Uterus (tissue), 2 donors: ENCODE measurements around the gene OXSM.

Source experiments
- POLR2A ChIP-seq, 2 donors: fragments of 450-650 bp; IDR thresholded peaks; one replicate each; pipeline ENCODE4 v1.6.1; 2016; ENCODE audit warnings: antibody characterized with exemption in 2 of 2, mild to moderate bottlenecking in 1 of 2, moderate library complexity in 1 of 2
- TF ChIP-seq, protein P1 (sequence below), 4 experiments: fragments of 200-600 bp in 2 of 4; fragments of 450-650 bp in 2 of 4; sonication (generic) in 2 of 4; IDR thresholded peaks; one replicate each; pipeline ENCODE4 v1.5.1; 2016 to 2019; ENCODE audit warnings: antibody characterized with exemption in 4 of 4, mild to moderate bottlenecking in 2 of 4, moderate library complexity in 1 of 4

GRCh38 chr3:25840099-25840498 is 50.2 kb downstream of the OXSM start:
- TF ChIP-seq, protein P1, sequence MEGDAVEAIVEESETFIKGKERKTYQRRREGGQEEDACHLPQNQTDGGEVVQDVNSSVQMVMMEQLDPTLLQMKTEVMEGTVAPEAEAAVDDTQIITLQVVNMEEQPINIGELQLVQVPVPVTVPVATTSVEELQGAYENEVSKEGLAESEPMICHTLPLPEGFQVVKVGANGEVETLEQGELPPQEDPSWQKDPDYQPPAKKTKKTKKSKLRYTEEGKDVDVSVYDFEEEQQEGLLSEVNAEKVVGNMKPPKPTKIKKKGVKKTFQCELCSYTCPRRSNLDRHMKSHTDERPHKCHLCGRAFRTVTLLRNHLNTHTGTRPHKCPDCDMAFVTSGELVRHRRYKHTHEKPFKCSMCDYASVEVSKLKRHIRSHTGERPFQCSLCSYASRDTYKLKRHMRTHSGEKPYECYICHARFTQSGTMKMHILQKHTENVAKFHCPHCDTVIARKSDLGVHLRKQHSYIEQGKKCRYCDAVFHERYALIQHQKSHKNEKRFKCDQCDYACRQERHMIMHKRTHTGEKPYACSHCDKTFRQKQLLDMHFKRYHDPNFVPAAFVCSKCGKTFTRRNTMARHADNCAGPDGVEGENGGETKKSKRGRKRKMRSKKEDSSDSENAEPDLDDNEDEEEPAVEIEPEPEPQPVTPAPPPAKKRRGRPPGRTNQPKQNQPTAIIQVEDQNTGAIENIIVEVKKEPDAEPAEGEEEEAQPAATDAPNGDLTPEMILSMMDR (IDR thresholded peaks at IDR 0.05): no peak
- TF ChIP-seq POLR2A (IDR thresholded peaks at IDR 0.05): no peak
